ENCODE data around the gene SHLD1. TPM values are rescaled to one million over a fixed set of nuclear protein-coding genes. Genes with fewer than 3 reads are reported as not detected.

SHLD1 gene
- total and polyA plus RNA-seq, 12 donors = 3.2 to 8.5 (median 4.8) TPM

DNA sequence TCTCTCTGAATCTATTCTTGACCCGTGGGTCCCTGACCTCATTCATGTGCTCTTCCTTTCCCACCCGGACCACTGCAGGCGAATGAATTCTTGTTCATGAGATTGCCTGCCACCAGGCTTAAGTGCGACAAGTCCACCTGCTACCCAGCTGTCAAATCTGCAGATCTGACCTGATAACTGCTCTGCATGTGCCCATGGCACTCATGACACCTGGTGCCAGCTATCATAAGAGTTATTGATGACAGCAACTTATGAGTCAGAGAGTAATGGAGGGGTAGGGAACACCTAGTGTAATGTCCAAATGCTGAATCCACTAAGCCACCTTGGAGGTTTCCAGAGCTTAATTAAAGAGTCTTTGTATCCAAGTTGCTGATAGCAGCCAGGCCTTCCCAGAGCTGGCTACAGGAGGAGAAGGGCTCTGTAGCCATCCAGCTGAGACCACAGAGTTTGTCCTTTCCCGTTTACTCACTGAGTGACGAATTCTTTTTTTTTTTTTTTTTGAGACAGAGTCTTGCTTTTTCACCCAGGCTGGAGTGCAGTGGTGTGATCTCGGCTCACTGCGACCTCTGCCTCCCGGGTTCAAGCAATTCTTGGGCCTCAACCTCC is 17.4 kb downstream of the SHLD1 start:
- H3K9me3 ChIP-seq = no peaks in the 10 kb centered on the region
- no peak overlapping the region for H3K27ac ChIP-seq
- peaks cover 0 to 21% (median 1%) of the 10 kb centered on the region in 9 donors for H3K4me1 ChIP-seq
- WGBS, 2 donors = 88 to 90% methylated on average over 9 of the region's 9 CpGs
- peaks cover 0 to 18% (median 0%) of the 10 kb centered on the region in 9 donors for H3K36me3 ChIP-seq
- H3K27me3 ChIP-seq = no peaks in the 10 kb centered on the region
- ATAC-seq (no peak), DNase-seq (no peak)
- intact Hi-C loops (cut with DNase I) = loop anchor here in 1 of 10 donors (5.0 kb wide), 1 partner anchor 160 kb away; no protein-coding TSS in a partner anchor
- no peak overlapping the region for H3K4me3 ChIP-seq
- no peak for TF ChIP-seq CTCF (IDR thresholded peaks at IDR 0.05)

- Histone ChIP-seq H3K27me3 (no peaks in the 10 kb centered on the region), H3K36me3 (peaks cover 0 to 44% (median 13%) of the 10 kb centered on the region in 9 donors), H3K4me1 (peaks cover 0 to 19% (median 0%) of the 10 kb centered on the region in 9 donors), H3K4me3 (no peak overlapping the region), H3K27ac (peak overlapping the region in 1 of 10 donors; percentile 12), H3K9me3 (no peaks in the 10 kb centered on the region)
- WGBS, 2 donors = 97 to 99% methylated on average over 3 of the region's 3 CpGs
- ATAC-seq (no peak), DNase-seq (no peak)
- no peak for TF ChIP-seq CTCF (IDR thresholded peaks at IDR 0.05)
- intact Hi-C loops (cut with DNase I) = no loop called here
Measured at GRCh38 chr20:5770231-5770986, 20.2 kb downstream of the SHLD1 start.

- WGBS, 2 donors = 93 to 98% methylated on average over 1 of the region's 1 CpG
- Histone ChIP-seq H3K9me3 (no peaks in the 10 kb centered on the region), H3K4me1 (peaks cover 0 to 19% (median 0%) of the 10 kb centered on the region in 9 donors), H3K36me3 (peaks cover 0 to 45% (median 13%) of the 10 kb centered on the region in 9 donors), H3K27me3 (no peaks in the 10 kb centered on the region), H3K27ac (no peak overlapping the region), H3K4me3 (no peak overlapping the region)
- intact Hi-C loops (cut with DNase I) = no loop called here
- TF ChIP-seq CTCF (IDR thresholded peaks at IDR 0.05) = no peak
- ATAC-seq (no peak), DNase-seq (no peak)
Measured at GRCh38 chr20:5770987-5771318, 20.8 kb downstream of the SHLD1 start.

DNA sequence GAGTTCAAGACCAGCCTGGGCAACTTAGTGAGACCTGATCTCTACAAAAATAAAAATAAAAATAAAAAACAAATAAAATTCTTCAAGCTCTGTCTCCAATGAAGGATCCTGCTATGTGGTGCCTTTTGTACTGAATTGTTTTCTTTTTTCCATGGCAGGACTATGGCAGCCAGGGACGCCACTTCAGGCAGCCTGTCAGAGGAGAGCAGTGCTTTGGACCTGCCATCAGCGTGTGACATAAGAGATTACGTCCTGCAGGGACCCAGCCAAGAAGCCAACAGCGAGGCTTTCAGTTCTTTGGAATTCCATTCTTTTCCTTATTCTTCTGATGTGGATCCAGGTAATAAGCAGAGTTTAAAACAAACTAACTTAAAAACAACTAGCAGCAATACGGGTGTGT is 22.5 kb downstream of the SHLD1 start:
- H3K36me3 ChIP-seq = peaks cover 0 to 61% (median 22%) of the 10 kb centered on the region in 9 donors
- ATAC-seq (peak in 2 of 8 donors; percentile 83 to 89), DNase-seq (no peak)
- peaks cover 0 to 19% (median 0%) of the 10 kb centered on the region in 9 donors for H3K4me1 ChIP-seq
- no peak for TF ChIP-seq CTCF (IDR thresholded peaks at IDR 0.05)
- WGBS, 2 donors = 81% methylated on average over 5 of the region's 5 CpGs
- intact Hi-C loops (cut with DNase I) = no loop called here
- H3K27ac ChIP-seq = no peak overlapping the region
- no peaks in the 10 kb centered on the region for H3K27me3 ChIP-seq
- no peaks in the 10 kb centered on the region for H3K9me3 ChIP-seq
- H3K4me3 ChIP-seq = no peak overlapping the region
